ENCODE data around the gene RNF13.
A peak's percentile ranks its signal among the peaks of the same experiment; 100 is the strongest.
"Not testable (repeated sequence)": the region's sequence is repeated elsewhere in the genome, so short reads cannot be mapped to it uniquely, and the experiment has no call there.

The RNF13 gene

GRCh38 chr3:149963485-149963884 is 150.5 kb downstream of the RNF13 start:
- no peak for DNase-seq

- DNase-seq, result peak; percentile 8
These were observed 151.3 kb downstream of the RNF13 start for GRCh38 chr3:149964291-149964690.

- no peak for DNase-seq
These were observed 152.3 kb downstream of the RNF13 start for GRCh38 chr3:149965278-149965677.

GRCh38 chr3:149967086-149967685 is 154.2 kb downstream of the RNF13 start:
- DNase-seq, result peak; percentile 62

GRCh38 chr3:149968216-149968615 is 155.2 kb downstream of the RNF13 start:
- peak; percentile 45 for DNase-seq

- peak; percentile 89 for DNase-seq
These were observed 156.3 kb downstream of the RNF13 start for GRCh38 chr3:149969110-149969939.

- peak; percentile 85 for DNase-seq
These were observed 157.1 kb downstream of the RNF13 start for GRCh38 chr3:149969940-149970715.

GRCh38 chr3:149970716-149971402 is 157.8 kb downstream of the RNF13 start, which contains the start of gene PFN2:
PFN2 (minus strand) TSS chr3:149970895; CDS start chr3:149970856, 39 bp downstream.
- DNase-seq, result peak; percentile 79

GRCh38 chr3:149971403-149972075 is 158.5 kb downstream of the RNF13 start:
- DNase-seq, result no peak

GRCh38 chr3:149975919-149976318 is 162.9 kb downstream of the RNF13 start:
- no peak for DNase-seq

- DNase-seq, result peak; percentile 57
These were observed 164.4 kb downstream of the RNF13 start for GRCh38 chr3:149977386-149977785.

- DNase-seq, result not testable (repeated sequence)
These were observed 169.0 kb downstream of the RNF13 start for GRCh38 chr3:149981979-149982378.

GRCh38 chr3:149983053-149983452 is 170.0 kb downstream of the RNF13 start:
- not testable (repeated sequence) for DNase-seq

- DNase-seq, result no peak
These were observed 170.6 kb downstream of the RNF13 start for GRCh38 chr3:149983628-149984027.

GRCh38 chr3:149989307-149989706 is 176.3 kb downstream of the RNF13 start:
- no peak for DNase-seq

GRCh38 chr3:149990423-149990948 is 177.5 kb downstream of the RNF13 start:
- DNase-seq, result peak; percentile 25

GRCh38 chr3:149992416-149993058 is 179.5 kb downstream of the RNF13 start:
- no peak for DNase-seq

- no peak for DNase-seq
These were observed 185.9 kb downstream of the RNF13 start for GRCh38 chr3:149998946-149999345.

GRCh38 chr3:149999421-149999820 is 186.4 kb downstream of the RNF13 start:
- DNase-seq, result no peak

- DNase-seq, result peak; percentile 39
These were observed 187.6 kb downstream of the RNF13 start for GRCh38 chr3:150000641-150001040.

Data from EL (cell line).